GM19397 (cell line): Measurements from ENCODE around the gene GID4.
"Not testable (repeated sequence)": the region's sequence is repeated elsewhere in the genome, so short reads cannot be mapped to it uniquely, and the experiment has no call there.

Experiments used
- ATAC-seq: cut with Tn5 transposase; IDR thresholded peaks from one replicate; pipeline ENCODE4 v1.9.1; 2021; ENCODE audit warnings: mild to moderate bottlenecking, moderate library complexity; ENCODE audit not compliant: unreplicated experiment

GID4 gene

DNA sequence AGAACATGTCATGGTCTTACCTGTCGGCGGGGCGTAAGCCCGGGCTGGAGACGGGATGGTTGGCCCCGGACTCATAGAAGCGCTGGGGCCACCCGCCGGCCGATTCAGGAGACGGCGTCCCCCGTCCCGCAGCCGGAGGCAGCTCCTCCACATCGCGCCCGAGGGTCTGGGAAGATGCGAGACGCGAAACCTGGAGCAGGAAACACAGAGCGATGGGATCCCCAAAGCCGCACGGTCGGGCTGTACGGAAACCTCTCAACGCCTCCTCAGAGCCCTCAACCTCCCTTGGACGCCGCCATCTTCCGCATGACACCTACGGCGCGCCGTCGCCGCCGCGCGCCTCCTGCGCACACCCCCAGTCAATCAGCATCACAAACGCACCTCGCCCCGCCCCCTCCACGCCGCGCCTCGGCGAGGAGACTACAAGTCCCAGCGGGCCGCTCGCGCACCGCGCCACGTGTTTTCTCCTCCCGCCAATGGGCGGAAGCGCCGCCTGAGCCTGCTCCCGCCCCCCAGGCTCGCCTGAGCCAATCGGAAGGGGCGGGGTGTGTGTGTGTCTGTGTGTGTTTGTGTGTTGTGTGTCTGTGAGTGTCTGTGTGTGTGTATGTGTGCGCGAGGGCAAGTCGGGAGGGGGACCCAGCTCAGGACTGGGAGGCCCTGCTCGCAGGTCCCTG, at the start of gene GID4, which contains the start of gene ATPAF2:
Gene GID4, plus strand, starts transcription at position 548 of the 674 bp plus-strand sequence. Its CDS starts 57 bp downstream, at position 605.
Gene ATPAF2, minus strand, starts transcription at position 308 of the 674 bp plus-strand sequence. Its CDS starts 155 bp downstream, at position 153.
- peak; percentile 89 for ATAC-seq

DNA sequence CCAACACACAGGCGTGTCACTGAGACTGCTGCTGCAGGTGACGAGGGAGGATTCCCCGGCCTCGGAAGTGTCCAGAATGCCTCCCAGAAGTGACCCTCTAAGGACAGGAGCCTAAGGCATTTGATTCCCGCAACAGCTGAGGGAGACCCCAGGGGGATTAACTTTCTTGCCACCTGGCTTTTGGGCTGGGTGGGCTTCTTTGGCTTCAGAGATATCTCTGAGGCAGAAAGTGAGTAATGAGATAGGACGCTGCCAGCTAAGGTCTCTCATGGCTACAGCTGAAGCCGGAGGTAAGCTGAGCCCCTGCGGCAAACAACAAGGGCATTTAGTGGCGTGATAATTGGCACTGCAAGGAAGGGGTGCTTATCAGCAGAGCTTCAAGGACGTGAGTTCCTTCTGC, 49.6 kb upstream of the GID4 start:
- no peak for ATAC-seq

- no peak for ATAC-seq
Observed at GRCh38 chr17:17990282-17990681, 48.9 kb upstream of the GID4 start.

GRCh38 chr17:17993366-17993765, 45.8 kb upstream of the GID4 start:
- no peak for ATAC-seq

DNA sequence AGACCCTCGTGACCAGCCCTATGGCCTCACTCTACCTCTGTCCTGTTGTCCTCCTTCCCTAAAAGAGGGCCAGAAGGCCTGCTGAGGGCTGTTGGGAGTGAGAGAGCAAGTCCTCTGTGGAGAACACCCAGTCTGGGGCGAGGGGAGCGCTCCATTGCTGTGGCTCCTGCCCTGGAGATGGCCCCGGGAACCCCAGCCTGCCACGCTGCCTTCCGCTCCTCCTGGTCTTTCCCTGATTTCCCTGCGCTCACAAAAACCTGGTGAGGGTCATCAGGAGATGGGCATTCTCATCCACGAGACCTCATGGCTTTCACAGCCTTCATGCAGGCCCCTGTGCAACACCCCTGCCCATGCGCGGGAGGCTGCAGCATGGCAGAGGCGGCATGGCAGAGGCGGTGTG, 45.4 kb upstream of the GID4 start:
- no peak for ATAC-seq

DNA sequence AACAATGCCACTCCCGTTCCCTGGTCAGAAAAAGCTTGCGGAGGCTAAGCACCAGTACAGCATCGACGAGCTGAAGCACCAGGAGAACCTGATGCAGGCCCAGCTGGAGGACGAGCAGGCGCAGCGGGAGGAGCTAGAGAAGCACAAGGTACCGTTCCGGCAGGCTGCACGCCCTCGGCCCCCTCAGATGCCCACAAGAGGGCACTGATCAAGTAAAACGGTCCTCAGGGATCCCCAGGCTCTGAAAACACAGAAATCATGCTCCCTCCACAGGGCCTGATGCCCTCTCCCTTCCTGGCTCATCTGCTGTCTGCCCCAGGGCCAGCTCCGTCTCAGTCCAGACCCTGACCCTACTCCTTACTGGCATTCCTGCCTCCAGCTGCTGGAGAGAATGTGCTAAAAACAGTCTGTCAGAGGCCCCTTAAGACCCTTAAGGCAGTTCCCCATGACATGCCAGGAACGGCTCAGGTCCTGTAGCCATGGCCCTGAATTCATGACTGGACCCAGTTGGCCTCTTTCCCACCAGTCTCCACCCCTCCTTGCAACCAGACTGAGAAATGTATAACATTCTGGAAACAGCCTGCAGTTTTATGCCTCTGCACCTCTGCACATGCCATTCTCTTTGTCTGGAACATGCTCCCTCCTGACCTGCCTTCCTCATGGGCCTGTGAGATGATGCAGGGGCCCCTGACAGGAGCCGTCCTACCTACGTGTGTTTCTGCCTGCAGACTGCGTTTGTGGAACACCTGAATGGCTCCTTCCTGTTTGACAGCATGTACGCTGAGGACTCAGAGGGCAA, 44.7 kb upstream of the GID4 start:
- no peak for ATAC-seq

DNA sequence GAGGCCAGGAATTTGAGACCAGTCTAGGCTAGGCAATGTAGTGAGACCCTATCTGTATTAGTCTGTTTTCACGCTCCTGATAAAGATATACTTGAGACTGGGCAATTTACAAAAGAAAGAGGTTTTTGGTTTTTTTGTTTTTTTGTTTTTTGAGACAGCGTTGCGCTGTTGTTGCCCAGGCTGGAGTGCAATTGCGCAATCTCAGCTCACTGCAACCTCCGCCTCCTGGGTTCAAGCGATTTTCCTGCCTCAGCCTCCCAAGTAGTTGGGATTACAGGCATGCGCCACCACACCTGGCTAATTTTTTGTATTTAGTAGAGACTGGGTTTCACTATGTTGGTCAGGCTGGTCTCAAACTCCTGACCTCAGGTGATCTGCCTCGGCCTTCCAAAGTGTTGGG, 43.3 kb upstream of the GID4 start:
- not testable (repeated sequence) for ATAC-seq

DNA sequence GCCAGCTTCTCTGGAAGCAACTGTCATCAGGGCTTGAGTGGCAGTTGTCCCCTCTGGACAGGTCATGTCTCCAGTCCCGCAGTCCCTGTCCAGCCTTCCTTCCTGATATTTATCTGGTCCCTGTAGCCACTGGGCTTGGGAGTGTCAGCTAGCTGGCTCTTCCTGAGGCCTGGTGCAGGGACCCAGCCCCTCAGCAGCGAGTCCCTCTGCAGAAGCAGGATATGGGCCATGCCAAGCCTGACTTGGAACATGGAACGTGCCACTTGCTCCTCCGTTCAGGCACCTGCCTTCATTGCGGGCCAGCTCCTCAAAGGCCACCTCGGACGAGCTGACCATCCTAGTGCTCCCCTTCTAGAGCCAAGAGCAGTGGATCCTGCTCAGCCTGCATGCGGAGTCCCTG, 40.3 kb upstream of the GID4 start:
- no peak for ATAC-seq

DNA sequence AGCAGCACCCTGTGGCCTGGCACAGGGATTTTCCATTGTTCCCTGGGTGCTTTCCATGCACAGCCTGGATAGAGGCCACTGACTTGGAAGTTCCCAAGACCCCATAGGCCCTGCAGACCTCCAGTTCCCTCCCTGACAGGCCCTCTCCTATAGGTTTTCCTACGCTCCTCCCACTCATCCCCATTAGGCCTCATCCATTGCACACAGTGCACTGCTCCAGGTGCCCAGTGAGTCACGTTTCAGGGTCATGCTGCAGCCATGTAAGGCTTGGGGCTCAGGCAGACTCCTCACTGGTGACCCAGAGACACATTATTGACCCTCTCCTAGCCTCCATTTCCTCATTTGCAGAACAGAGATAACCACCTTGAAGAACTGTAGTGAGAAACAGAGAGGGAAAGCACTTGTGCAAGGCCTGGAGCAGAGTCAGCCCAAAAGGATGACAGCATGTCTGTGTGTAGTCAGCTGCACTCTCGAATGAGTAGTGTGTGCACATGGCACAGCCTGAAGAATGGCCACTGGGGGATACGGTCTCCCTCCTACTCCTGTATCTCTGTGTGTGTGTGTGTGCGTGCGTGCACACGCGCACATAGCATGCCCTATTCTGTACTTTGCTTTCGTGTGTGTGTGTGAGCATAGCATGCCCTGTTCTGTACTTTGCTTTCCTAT, 39.7 kb upstream of the GID4 start:
- ATAC-seq = no peak

DNA sequence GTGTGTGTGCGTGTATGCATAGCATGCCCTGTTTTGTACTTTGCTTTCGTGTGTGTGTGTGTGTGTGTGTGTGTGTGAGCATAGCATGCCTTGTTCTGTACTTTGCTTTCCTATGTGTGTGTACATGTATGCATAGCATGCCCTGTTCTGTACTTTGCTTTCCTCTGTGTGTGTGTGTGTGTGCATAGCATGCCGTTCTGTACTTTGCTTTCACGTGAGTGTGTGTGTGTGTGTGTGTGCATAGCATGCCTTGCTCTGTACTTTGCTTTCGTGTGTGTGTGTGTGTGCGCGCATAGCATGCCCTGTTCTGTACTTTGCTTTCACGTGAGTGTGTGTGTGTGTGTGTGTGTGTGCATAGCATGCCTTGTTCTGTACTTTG, 39.2 kb upstream of the GID4 start:
- no peak for ATAC-seq

GRCh38 chr17:18002171-18002570, 37.0 kb upstream of the GID4 start:
- no peak for ATAC-seq

- no peak for ATAC-seq
Observed at GRCh38 chr17:18004345-18004744, 34.9 kb upstream of the GID4 start.

DNA sequence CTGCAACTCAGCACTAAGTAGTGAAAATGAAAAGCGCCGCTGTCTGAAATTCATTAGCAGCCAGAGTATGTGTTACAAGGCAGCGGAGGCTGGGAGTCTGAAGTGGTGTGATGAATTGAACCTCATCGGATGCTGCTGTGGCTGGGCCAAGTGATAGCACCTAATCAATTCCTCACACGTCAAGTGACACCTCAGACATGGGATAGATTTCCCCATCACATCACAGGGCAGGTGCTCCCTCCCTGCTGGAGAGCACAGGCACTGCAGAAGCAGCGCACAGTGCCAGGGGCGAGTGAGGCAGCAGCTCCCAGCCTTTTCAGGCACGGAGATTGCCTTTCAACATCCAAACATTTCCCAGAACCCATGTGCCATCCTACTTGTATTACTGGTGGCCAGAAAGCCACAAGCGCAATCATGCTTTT, 34.3 kb upstream of the GID4 start:
- ATAC-seq = no peak

DNA sequence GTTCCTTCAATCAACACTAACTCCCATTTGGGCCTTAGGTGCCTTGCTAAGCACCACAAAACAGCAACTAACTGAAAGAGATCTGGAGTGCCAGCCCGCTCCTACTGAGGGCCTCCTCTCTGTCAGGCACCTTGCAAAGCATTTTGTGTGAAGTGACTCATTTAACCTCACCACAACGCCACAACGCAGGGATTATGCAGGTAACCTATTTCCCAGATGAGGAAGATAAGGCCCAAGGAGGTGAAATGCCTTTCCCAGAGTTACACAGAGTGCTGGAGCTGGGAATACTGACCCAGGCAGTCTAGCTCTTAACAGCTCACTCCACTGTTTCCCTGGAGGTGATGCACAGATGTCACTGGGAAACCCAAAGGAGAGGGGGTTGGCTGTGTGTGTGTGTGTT, 33.7 kb upstream of the GID4 start:
- ATAC-seq = no peak

GRCh38 chr17:18006495-18007239, 32.5 kb upstream of the GID4 start:
- no peak for ATAC-seq

DNA sequence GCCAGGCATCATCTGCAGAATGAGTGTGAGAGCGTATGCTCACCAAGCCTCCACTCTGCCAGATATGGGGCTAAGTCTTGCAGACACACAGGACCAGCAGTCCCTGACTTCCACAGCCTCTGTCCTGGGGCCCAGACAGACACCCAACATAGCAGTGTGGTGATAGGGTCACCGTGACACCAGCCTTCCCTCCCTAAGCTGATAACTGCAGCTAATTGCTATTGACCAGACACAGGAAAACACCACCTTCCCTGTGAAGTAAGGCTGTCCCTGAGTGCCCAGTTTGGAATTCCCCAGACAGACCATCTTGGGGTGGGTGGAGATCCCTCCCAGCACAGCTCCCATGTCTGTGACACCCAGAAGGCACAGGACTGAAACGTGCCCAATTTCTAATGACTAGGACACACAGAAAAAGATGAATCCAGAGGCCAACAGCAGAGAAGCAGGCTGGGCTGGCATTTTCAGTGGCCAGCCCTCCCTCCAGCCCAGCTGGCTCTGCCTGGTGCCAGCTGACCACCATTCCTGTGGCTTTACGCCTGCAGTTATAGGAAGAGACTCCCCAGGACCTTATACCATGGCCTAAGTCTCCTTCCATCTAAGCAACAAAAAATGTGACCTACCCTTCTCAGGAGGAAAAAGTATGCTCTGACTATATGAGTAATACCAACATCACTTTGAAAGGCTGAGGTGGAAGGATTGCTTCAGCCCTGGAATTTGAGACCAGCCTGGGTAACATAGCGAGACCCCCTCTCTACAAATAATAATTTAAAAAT, 30.5 kb upstream of the GID4 start:
- no peak for ATAC-seq

DNA sequence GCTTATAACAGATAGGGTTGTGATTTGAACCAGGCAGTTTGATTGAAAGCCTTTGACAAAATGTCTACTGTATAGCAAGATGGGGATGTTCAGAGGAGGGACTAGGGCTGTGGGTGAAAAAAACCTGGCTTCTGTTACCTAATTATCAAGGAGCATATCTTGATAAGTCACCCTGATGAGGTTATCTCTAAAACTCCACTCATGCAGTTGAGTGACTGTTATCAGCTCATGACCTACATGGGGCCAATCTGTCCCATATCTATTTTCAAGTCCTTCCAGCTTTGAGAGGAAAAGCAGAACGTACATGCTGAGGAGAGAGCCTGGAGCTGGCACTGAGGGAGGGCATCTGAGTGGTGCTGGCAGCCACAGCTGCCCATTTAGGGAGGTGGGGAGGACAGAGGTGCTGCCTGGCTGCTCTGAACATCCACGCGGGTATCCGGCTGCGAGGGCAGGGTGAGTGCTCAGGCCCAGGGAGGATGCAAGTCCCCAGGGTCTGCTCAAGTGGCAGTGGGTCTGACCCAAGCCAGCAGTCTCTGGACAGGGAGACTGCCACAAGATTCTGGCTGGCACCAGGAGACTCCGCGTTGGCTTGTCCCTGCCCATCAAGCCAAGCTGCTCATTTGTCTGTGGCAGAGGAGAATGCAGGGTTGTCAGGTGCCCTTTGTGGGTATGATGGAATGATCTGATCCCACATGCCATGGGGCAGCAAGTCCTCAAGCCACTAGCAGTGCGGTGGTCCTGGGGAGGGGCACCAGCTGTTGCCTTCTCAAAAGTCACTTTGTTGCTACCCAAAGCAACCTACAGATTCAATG, 29.4 kb upstream of the GID4 start:
- no peak for ATAC-seq

DNA sequence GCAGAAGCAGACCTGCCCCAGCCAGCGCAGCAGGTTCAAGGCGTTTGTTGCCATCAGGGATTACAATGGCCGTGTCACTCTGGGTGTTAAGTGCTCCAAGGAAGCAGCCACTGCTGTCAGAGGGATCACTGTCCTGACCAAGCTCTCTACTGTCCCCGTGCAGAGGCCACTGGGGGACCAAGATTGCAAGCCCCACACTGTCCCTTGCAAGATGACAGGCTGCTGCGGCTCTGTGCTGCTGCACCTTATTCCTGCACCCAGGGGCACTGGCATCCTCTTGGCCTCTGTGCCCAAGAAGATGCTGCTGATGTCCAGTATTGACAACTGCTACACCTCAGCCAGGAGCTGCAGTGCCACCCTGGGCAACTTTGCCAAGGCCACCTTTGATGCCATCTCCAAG, 27.9 kb upstream of the GID4 start:
- no peak for ATAC-seq

- ATAC-seq = no peak
Observed at GRCh38 chr17:18014006-18014405, 25.2 kb upstream of the GID4 start.

DNA sequence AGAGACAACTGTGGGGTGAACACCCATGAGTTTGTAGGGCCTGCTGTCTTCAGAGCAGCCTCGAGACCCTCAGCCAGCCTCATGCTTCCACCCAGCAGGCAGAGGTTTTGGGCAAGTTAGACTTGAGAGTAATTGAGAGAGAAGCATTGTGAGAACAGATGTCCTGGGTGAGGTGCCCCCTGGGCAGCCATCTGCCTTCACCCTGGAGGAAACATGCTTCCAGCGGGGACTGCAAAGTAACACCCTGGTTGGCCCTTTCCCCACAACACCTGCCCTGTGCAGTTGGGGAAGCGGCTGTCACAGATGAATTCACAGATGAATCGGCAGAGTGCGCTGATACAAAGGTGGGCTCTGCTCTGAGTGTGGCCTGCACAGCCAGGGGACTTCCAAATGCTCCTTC, 23.6 kb upstream of the GID4 start:
- ATAC-seq = no peak
